Stimulated activated CD8-positive, alpha-beta memory T cell treated with anti-CD3 and anti-CD28 coated beads, Interleukin-4, amount 100 ng/mL, for 48 hours (primary cell): ENCODE measurements around the gene DHRS7.

Experiments used
- DNase-seq: peaks from one replicate; pipeline ENCODE4 v3.0.0-alpha.2; 2020

Gene DHRS7

GRCh38 chr14:60184905-60185555 is 19.8 kb upstream of the DHRS7 start:
- no peak for DNase-seq

- no peak for DNase-seq
Observed at GRCh38 chr14:60184146-60184904, 19.1 kb upstream of the DHRS7 start.

- DNase-seq = no peak
Observed at GRCh38 chr14:60183741-60184140, 18.5 kb upstream of the DHRS7 start.

- no peak for DNase-seq
Observed at GRCh38 chr14:60183138-60183537, 17.9 kb upstream of the DHRS7 start.

- DNase-seq = no peak
Observed at GRCh38 chr14:60179431-60179869, 14.3 kb upstream of the DHRS7 start.

- DNase-seq = no peak
Observed at GRCh38 chr14:60178820-60179219, 13.6 kb upstream of the DHRS7 start.

- DNase-seq = no peak
Observed at GRCh38 chr14:60178164-60178563, 13.0 kb upstream of the DHRS7 start.

GRCh38 chr14:60175255-60175902 is 10.2 kb upstream of the DHRS7 start:
- no peak for DNase-seq

- no peak for DNase-seq
Observed at GRCh38 chr14:60174352-60175254, 9.4 kb upstream of the DHRS7 start.

- no peak for DNase-seq
Observed at GRCh38 chr14:60171690-60172089, 6.5 kb upstream of the DHRS7 start.

- DNase-seq = no peak
Observed at GRCh38 chr14:60170948-60171347, 5.8 kb upstream of the DHRS7 start.

GRCh38 chr14:60169722-60170121 is 4.5 kb upstream of the DHRS7 start:
- DNase-seq = no peak

- DNase-seq = no peak
Observed at GRCh38 chr14:60166142-60166541, 944 bp upstream of the DHRS7 start.

GRCh38 chr14:60165547-60165876 is 314 bp upstream of the DHRS7 start:
- no peak for DNase-seq

- no peak for DNase-seq
Observed at GRCh38 chr14:60164404-60164711, 840 bp downstream of the DHRS7 start.

- DNase-seq = no peak
Observed at GRCh38 chr14:60163693-60164092, 1.5 kb downstream of the DHRS7 start.

- no peak for DNase-seq
Observed at GRCh38 chr14:60161196-60162107, 3.7 kb downstream of the DHRS7 start.

GRCh38 chr14:60160422-60160821 is 4.8 kb downstream of the DHRS7 start:
- no peak for DNase-seq

- no peak for DNase-seq
Observed at GRCh38 chr14:60154671-60155070, 10.5 kb downstream of the DHRS7 start.

- no peak for DNase-seq
Observed at GRCh38 chr14:60153991-60154390, 11.2 kb downstream of the DHRS7 start.

- peak; percentile 69 for DNase-seq
Observed at GRCh38 chr14:60151715-60152114, 13.5 kb downstream of the DHRS7 start.

- no peak for DNase-seq
Observed at GRCh38 chr14:60134702-60135101, 30.5 kb downstream of the DHRS7 start.
